Upper lobe of right lung (tissue), 1 donor: ENCODE data around the gene C2orf76. TPM values are rescaled to one million over a fixed set of nuclear protein-coding genes. Genes with fewer than 3 reads are reported as not detected.

Experiments
- ATAC-seq: fragments of 200-7000 bp; cut with Tn5 transposase; one replicate; pipeline ENCODE4 v1.9.1; 2020; ENCODE audit warnings: mild to moderate bottlenecking, moderate library complexity
- DNase-seq: peaks from one replicate; pipeline ENCODE4 v3.0.0-alpha.2; 2020
- H3K27ac ChIP-seq: fragments of 200-600 bp; one replicate; pipeline ENCODE4 v1.8.0; 2022
- H3K27me3 ChIP-seq: fragments of 200-600 bp; one replicate; pipeline ENCODE4 v1.8.0; 2022; ENCODE audit warnings: mild to moderate bottlenecking
- H3K36me3 ChIP-seq: fragments of 200-600 bp; one replicate; pipeline ENCODE4 v1.8.0; 2022
- H3K4me1 ChIP-seq: fragments of 200-600 bp; one replicate; pipeline ENCODE4 v1.8.0; 2022
- H3K4me3 ChIP-seq: fragments of 200-600 bp; one replicate; pipeline ENCODE4 v1.8.0; 2022; ENCODE audit warnings: mild to moderate bottlenecking
- H3K9me3 ChIP-seq: fragments of 200-600 bp; one replicate; pipeline ENCODE4 v1.8.0; 2022
- intact Hi-C: fragments of 100-400 bp; cut with DNase I; formaldehyde crosslinking; loops from one replicate; pipeline ENCODE4 v1.11.0; 2022
- total RNA-seq: library from RNA; stranded (reverse); fragmentation: NEBNext Ultra II Directional; extraction: Animal tissue kit (Norgen Biotek cat#: 25700); gene quantifications from one replicate; pipeline ENCODE4 v1.2.1, GENCODE V29; 2021
- TF ChIP-seq, protein P1 (sequence below): fragments of 200-600 bp; IDR thresholded peaks from one replicate; pipeline ENCODE4 v1.8.0; 2022; ENCODE audit warnings: antibody characterized with exemption
- donor health status: DM: no; HTN: yes; CAD: no; lungs with severe emphysema.

C2orf76 gene
- total RNA-seq, 1 donor from 2014 or later, result 11.8 TPM

- intact Hi-C loops, result no loop called here
- Histone ChIP-seq H3K27ac (no peak overlapping the region), H3K36me3 (no peaks in the 10 kb centered on the region), H3K27me3 (no peaks in the 10 kb centered on the region), H3K4me1 (no peaks in the 10 kb centered on the region), H3K4me3 (no peak overlapping the region), H3K9me3 (no peaks in the 10 kb centered on the region)
- TF ChIP-seq, protein P1, sequence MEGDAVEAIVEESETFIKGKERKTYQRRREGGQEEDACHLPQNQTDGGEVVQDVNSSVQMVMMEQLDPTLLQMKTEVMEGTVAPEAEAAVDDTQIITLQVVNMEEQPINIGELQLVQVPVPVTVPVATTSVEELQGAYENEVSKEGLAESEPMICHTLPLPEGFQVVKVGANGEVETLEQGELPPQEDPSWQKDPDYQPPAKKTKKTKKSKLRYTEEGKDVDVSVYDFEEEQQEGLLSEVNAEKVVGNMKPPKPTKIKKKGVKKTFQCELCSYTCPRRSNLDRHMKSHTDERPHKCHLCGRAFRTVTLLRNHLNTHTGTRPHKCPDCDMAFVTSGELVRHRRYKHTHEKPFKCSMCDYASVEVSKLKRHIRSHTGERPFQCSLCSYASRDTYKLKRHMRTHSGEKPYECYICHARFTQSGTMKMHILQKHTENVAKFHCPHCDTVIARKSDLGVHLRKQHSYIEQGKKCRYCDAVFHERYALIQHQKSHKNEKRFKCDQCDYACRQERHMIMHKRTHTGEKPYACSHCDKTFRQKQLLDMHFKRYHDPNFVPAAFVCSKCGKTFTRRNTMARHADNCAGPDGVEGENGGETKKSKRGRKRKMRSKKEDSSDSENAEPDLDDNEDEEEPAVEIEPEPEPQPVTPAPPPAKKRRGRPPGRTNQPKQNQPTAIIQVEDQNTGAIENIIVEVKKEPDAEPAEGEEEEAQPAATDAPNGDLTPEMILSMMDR, result no peak
- ATAC-seq (no peak), DNase-seq (no peak)
Observed at GRCh38 chr2:119315241-119315925, 51.3 kb downstream of the C2orf76 start.

DNA sequence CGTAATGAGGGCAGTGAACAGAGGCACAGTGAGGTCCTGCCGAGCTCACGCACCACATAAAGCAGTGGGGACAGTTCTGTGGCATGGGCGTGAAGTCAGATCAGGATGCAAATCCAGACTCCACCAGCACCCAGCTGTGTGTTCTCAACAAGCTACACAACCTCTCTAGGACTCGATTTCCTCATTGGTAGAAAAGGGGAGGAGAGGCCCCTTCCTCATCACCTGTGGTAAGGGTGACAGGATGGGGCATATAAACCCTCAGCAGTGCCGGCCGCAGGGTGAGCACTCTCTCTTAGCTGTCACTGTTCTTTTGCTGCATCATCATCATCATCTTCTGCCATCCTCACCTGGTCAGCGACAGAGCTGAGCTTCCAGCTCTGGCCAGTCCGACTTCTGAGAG lies 54.8 kb downstream of the C2orf76 start:
- Histone ChIP-seq H3K9me3 (no peaks in the 10 kb centered on the region), H3K4me1 (no peaks in the 10 kb centered on the region), H3K27ac (no peak overlapping the region), H3K4me3 (no peak overlapping the region), H3K27me3 (no peaks in the 10 kb centered on the region), H3K36me3 (no peaks in the 10 kb centered on the region)
- TF ChIP-seq, protein P1, result no peak
- DNase-seq (no peak), ATAC-seq (no peak)
- intact Hi-C loops, result no loop called here

DNA sequence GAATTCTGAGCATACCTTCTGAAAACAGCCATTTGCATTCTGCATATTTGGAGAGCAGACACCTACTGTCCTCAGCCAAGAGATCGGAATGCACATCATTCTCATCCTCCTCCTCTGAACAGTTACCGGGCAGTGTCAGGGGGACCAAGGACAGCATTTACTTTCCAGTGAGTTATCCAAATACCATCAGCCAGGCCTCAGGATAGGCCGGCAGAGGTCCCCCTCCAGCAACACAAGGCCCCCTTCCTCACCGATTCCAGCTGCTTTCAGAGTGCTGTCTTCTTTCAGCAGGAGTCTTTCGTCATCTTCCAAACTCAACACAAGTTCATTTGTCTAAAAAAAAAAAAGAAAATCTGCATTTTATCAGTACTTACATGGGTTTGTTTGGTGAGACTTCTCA lies 55.3 kb downstream of the C2orf76 start:
- H3K9me3 ChIP-seq, result no peaks in the 10 kb centered on the region
- no peaks in the 10 kb centered on the region for H3K4me1 ChIP-seq
- TF ChIP-seq, protein P1, result no peak
- intact Hi-C loops, result no loop called here
- H3K36me3 ChIP-seq, result no peaks in the 10 kb centered on the region
- ATAC-seq (no peak), DNase-seq (no peak)
- H3K4me3 ChIP-seq, result no peak overlapping the region
- no peak overlapping the region for H3K27ac ChIP-seq
- H3K27me3 ChIP-seq, result no peaks in the 10 kb centered on the region

GRCh38 chr2:119308793-119309330 lies 57.8 kb downstream of the C2orf76 start:
- TF ChIP-seq, protein P1, result no peak
- Histone ChIP-seq H3K4me1 (no peaks in the 10 kb centered on the region), H3K9me3 (no peaks in the 10 kb centered on the region), H3K4me3 (no peak overlapping the region), H3K27ac (no peak overlapping the region), H3K27me3 (no peaks in the 10 kb centered on the region), H3K36me3 (no peaks in the 10 kb centered on the region)
- intact Hi-C loops, result no loop called here
- DNase-seq, result no peak
- ATAC-seq, result no peak

DNA sequence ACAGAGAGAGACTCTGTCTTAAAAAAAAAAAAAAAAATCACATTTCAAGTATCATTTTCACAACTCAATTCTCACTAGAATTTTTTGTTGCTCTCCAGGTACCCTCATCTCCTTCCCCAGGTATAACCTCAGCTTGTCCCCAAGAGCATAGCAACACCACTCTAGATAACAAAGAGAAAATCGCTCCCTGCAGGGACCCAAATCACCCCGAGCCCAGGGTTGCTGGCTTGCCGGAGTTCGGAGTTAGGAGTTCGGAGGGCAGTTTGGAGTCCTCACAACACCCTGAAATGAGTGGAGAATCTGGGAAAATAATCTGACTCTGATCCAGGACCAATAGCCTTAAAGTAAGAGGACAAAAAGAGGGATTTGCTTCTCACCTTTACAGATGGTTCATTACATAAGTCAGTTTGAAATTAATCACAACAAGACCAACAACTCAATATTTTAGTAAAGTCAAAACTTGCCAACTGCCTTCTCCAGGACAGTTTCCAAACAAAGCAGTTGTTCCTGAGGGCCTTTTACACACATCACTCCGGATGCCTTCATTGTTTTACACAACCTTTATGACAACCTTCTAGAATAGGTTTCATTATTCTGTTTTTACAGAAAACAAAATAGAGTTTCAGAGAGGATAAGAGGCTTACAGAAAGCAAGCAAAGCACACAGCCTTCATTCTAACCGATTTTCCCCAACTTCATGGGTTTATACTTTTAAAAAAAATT lies 59.1 kb downstream of the C2orf76 start:
- no peak for DNase-seq
- no peak for ATAC-seq
- Histone ChIP-seq H3K27ac (no peak overlapping the region), H3K4me3 (no peak overlapping the region), H3K27me3 (no peaks in the 10 kb centered on the region), H3K36me3 (no peaks in the 10 kb centered on the region), H3K4me1 (no peaks in the 10 kb centered on the region), H3K9me3 (no peaks in the 10 kb centered on the region)
- TF ChIP-seq, protein P1, result no peak
- intact Hi-C loops, result no loop called here
